ENCODE measurements around the gene NUDT13.
"Not testable (repeated sequence)": the region's sequence is repeated elsewhere in the genome, so short reads cannot be mapped to it uniquely, and the experiment has no call there.

NUDT13 gene

DNA sequence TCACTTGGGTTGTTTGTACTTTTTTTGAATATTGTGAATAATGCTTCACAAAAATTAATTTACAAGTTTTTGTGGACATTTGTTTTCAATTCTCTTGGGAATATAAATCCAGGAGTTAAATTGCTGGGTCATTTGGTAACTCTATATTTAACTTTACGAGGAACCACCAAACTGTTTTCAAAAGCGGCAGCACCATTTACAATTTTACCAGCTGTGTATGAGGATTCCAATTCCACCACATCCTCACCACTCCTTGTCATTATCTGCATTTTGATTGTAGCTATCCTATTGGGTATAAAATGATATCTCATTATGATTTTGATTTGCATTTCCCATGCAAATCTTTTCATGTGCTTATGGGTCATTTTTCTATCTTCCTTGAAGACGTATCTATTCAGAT lies 4.0 kb upstream of the NUDT13 start:
- no peak for DNase-seq

DNA sequence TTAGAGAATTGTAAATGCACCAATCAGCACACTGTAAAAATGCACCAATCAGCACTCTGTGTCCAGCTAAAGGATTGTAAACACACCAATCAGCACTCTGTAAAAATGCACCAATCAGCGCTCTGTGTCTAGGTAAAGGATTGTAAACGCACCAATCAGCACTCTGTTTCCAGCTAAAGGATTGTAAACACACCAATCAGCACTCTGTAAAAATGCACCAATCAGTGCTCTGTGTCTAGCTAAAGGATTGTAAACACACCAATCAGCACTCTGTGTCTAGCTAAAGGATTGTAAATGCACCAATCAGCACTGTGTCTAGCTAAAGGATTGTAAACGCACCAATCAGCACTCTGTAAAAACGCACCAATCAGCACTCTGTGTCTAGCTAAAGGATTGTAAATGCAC lies 1.0 kb upstream of the NUDT13 start:
- DNase-seq, result not testable (repeated sequence)

DNA sequence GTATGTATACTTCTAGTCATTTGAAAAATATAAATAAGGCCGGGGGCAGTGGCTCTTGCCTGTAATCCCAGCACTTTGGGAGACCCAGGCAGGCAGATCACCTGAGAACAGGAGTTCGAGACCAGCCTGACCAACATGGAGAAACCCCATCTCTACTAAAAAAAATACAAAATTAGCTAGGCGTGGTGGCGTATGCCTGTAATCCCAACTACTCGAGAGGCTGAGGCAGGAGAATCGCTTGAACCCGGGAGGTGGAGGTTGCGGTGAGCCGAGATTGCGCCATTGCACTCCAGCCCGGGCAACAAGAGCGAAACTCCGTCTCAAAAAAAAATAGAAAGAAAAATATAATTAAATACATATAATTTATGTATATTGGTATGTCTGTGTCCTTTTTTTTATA lies 1.8 kb downstream of the NUDT13 start:
- not testable (repeated sequence) for DNase-seq

DNA sequence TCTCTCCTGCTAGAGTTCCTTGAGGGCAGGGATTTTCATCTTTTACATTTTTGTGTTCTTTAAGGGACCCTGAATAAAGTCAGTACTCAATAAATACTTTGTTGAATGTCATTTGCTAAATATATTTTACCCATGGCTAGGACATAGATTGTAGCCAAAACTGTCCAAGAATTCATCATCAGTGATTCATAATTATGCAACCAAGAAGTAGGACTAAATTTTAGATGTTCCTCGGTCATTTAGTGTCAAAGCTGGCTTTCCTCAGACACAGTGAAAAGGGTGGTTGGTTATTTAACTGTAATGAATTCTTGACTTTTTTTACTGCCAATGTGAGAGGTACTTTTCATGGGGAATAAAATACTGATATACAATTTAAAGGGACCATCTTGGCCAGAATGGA lies 3.3 kb downstream of the NUDT13 start:
- no peak for DNase-seq

DNA sequence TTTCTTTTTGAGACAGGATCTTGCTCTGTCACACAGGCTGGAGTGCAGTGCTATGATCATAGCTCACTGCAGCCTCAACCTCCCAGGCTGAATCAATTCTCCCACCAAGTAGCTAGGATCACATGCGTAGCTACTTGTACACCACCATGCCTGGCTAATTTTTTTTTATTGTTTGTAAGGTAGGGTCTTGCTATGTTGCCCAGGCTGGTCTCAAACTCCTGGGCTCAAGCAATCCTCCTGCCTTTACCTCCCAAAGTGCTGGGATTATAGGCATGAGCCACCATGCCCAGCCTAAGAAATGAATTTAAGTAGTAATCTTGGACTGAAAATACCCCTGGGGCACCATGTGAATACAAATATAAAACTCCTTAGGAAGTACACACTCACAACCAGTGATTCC lies 5.8 kb downstream of the NUDT13 start:
- DNase-seq, result no peak

DNA sequence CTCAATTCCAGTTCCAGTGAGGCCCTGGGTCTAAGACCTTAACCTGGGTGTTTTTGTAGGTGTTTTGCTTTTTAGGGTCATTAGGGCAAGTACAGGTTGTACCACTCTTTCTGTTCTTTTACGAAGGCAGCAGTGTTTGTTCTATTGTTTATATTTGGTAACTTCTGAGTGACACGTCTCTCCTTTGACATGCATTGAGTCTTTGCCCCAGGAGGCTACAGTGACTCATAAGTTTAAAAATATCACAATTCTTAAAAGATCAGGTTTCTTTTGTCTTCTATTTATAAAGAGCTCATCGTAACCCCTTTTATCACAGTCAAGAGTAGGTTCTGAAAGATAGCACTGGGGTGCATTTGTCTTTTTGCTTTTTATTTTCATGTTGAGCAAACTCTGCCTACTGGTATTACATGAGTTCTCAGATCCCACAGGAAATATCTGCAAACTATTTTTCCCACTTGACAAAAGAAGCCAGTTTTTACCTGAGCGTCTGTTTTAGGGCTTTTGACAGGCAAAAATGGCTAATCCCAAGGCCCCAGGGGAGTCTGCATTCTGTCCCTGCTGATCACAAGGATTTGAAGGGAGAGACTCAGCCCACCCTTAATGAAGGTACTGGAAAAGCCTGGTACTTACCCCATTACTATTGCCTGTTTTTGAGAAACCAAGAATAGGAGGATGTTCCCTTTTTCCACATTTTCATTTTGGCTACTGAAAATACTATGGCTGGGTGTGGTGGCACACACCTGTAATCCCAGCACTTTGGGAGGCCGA lies 7.9 kb downstream of the NUDT13 start:
- no peak for DNase-seq

DNA sequence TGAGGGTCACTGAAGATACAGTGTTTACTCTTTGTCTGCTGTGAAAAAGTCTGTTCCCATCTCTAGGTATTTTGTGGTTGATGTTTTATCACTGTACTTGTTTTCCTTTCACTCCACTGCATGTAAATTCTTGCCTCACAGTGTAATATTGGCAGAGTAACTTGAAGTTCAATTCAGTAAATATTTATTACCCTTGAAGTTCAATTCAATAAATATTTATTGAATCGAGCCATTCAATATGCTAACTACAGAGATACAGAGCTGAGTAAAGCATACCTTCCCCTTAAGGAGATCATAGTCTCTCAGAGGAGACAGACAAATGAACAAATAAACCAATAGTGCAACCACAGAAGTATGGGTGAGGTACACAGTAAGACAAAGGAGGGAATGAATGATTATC lies 9.2 kb downstream of the NUDT13 start:
- DNase-seq, result no peak

DNA sequence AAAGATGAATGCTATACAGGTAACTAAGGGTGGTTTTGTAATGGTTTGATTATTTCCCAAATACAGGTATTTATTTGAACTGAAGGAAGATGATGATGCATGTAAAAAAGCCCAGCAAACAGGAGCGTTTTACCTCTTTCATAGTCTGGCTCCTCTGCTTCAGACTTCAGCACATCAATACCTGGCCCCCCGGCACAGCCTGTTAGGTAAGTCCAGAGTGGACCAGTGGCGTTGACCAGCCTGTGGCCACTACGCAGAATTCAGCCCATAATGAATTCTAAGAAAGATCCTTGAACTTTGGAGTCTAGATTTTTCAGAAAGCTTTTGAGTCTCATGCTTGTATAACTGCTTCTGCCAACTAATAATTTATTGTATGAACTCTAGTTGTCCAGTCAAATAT lies 9.7 kb downstream of the NUDT13 start:
- no peak for DNase-seq

DNA sequence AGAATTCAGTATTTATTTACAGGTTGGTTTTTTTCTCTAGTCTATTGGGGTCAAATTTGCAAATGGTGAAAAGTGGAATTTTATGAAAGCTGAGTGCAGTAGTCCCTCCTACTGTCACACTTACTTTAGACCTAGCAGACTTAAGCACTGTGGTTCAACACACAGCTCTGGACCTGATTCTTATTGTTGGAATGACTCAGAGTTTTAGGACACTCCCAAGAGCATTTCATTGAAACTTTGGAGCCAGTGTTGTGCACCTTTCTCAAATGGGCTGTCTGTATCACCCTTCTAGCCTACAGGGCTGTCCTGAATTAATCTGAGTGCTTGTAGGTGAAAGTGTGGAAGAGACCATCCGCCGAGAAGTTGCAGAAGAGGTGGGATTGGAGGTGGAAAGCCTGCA lies 16.1 kb downstream of the NUDT13 start:
- no peak for DNase-seq

DNA sequence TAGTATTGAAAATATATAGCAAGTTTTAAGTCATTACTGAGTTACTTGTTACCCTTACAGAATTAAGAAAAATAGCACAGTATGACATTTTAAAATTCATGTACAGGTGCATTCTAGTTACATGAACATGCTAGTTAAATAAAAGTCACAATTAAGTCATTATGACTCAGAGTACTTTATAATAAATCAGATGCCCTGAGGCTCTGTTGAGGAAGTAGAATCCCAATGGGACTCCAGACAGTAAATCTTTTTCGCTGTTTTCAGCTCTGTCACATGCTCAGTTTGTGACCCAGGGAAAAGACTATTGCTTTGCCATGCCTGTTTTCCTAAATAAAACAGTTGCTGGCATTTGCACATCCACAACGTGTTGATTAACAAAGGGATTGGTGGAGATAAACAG lies 21.0 kb downstream of the NUDT13 start:
- no peak for DNase-seq

DNA sequence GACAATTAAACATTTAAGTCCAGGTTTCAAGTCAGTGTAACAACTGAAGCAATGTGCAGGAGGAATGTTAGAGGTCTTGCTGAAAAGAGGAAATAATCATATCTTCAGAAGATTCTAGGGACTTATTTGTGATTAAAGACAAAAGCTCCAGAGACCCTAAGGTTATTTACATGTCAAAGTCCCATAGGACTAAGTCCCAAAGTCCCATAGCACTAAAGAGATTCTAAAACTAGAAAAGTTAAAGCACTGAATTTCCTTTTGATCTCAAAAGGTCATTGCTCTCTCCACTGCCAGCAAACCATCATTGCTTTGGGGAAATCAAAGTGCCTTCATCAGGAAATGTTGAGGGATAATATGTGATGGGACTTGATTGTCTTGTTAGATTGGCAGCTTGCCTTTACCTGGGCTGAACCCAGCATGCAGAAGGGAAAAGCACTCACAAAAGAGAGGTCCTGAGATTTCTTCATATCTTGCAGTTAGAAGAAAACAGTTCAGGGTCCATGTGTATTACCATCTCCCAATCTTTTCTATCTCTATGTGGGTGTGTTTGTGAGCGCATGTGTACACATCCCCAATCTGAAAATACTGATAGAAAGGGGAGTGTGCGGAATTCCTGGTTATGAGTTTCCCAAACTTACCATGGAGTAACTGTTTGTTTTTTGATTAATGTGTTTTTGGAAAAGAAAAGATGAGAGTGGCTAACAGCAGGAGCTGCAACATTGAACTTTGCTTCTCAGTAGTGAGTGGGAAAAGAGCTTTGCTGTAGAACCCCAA lies 21.8 kb downstream of the NUDT13 start:
- DNase-seq, result no peak

DNA sequence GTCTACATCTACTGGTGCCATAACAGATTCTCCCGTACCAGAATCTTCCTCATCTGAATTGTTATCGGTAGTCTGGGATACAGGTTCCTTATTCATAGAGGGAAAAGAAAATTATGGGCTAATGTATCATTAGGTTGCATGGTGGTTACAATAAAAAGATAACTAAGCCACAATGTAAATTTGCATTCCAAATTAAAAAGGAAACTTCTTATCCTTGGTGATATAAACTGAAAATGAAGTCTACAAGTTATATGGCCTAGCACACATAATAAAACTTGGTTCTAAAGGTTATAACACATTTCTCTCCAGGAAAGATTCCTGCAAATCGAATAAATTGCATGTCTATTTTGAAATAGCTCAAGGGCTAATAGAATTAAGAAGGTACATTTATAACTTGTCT lies 24.5 kb downstream of the NUDT13 start:
- no peak for DNase-seq

DNA sequence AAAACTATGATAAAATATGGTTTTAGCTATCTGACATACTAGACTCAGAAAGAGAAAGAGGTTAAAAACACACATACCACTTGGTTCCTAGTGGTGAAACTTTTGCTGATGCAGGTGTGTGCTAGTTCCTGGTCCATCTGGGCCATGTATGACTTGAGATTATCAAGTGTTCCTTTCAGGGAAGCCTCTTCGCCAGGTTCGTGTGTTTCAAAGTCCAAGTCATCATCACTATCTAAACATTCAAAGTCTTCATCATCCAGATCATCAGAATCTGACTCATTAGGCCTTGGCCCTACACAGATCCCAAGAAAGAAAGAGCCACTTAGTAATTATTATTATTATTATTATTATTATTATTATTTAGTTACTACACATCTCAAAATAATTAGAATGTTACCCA lies 26.4 kb downstream of the NUDT13 start:
- DNase-seq, result no peak

DNA sequence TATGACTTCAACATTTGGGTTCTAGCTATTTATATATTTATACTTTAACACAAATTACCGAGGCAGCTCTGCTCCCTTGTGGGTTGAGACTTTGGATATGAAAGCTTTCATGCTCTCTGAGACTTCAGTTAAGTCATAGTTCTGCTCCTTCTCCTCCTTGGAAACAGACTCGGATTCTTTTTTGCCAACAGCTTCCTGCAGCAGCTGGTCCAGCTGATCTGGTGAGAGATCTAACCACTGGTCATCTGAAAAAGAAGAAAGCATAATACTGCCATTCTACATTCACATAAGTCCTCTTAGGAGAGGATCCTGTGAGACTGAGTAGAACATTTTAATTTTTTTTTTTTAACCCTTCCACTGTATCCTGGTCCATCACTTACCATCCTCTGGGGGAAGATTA lies 29.0 kb downstream of the NUDT13 start:
- no peak for DNase-seq

DNA sequence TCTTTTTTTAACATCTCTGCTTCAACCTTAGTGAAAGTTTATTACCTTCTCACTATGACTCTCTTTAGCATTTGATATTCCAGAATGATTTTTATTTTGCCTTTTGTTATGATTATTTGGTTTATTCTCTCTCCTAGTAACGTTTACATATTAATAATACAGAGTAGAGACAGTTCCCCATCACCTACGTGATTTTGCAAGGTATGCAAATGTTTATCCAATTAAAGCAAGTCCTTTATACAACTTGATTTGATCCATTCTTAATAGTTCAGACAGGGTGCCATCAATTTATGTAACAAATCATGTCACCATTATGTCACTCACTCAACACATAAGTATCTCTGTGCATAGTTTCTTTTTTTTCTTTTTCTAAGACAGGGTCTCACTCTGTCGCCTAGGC lies 31.3 kb downstream of the NUDT13 start:
- DNase-seq, result no peak

DNA sequence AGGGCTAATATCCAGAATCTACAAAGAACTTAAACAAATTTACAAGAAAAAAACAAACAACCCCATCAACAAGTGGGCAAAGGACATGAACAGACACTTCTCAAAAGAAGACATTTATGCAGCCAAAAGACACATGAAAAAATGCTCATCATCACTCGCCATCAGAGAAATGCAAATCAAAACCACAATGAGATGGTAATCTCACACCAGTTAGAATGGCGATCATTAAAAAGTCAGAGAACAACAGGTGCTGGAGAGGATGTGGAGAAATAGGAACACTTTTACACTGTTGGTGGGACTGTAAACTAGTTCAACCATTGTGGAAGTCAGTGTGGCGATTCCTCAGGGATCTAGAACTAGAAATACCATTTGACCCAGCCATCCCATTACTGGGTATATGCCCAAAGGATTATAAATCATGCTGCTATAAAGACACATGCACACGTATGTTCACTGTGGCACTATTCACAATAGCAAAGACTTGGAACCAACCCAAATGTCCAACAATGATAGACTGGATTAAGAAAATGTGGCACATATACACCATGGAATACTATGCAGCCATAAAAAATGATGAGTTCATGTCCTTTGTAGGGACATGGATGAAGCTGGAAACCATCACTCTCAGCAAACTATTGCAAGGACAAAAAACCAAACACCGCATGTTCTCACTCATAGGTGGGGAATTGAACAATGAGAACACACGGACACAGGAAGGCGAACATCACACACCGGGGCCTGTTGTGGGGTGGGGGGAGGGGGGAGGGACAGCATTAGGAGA lies 40.6 kb downstream of the NUDT13 start:
- not testable (repeated sequence) for DNase-seq

DNA sequence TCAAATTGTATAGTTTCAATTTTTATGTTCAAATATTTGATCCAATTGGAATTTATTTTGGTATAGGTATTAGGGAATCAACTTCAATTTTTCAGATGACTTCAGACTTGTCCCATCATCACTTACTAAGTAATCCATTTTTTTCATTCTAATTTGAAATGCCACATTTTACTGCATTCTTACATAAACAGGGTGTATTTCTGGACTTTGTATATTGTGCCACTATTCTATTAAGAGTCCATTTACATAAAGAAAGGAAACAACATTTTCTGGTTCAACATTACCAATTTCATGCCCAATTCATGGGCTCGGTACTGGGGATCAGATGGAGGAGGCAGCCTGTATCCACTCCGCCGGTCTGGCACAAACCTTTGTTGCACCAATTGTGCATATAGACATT lies 41.8 kb downstream of the NUDT13 start:
- no peak for DNase-seq

DNA sequence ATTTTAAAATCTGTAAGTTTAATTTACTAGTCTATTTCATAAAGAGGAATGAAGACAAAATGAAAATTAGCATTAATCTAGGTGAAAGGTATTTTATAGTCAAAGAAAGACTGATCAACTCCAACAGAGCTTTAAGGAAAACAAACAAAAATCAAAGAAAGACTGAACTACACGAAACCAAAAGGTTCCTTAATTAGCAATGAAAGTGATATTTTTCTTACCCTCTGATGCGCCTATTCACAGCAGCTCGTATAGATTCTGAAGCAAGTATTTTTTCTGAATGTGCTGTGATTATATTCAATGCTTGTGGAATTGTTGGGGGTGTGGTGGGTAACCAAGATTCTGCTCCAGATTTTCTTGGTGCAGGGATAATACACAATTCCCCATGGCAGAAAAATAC lies 45.8 kb downstream of the NUDT13 start:
- DNase-seq, result no peak

DNA sequence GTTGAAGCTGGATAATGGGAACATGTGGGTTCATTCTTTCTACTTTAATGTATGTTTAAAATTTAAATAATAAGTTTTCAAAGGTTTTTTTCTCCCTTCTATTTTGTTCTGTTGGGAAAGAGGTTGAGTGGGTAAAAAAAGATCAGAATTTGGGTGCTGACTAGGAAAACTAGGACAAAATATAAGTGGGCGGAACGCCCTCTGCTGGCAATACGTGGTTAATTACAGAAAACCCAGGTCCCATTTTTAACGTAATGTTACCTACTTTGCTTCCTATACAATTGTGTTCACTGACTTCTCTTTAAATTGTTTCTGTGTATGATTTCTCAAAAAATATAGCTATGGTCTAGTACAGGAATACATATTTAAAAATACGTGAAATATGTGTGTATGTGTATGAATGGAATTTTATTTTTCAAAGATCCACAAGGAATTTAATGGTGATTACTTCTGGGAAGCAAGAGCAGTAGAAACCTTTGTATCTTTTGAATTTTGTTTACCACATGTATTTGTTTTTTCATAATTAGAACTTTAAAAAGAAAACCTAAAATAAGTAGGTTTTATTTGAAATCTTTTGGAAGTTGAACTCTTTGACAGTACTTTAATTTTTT lies 48.9 kb downstream of the NUDT13 start:
- DNase-seq, result peak; percentile 46

DNA sequence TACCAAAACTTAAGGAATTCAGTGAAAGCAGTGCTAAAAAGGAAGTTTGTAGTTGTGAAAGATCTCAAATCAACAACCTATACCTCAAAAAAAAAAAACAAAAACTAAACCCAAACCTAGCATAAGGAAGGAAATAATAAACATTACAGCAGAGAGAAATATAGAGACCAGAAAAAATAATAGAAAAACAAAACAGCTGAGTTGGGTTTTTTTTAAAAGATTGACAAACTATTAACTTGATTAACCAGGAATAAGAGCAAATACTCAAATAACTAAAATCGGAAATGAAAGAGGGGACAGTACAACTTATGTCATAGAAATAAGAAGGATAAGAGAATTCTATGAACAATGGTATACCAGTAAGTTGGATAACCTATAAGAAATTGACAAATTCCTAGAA lies 50.8 kb downstream of the NUDT13 start:
- DNase-seq, result no peak

DNA sequence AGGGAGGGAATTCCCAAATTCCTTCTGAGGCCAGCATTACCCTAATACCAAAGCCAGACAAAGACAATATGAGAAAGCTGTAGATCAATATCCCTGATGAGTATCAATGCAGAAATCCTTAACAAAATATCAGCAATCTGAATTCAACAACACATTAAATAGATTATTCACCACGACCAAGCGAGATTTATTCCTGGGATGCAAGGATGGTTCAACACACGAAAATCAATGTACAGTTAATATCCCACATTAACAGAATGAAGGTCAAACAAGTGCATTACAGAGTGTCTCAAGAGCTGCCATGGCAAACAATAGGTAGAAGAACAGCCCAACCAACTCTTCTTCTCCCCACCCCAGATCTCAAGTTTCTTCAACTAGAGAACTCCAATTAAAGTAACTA lies 51.4 kb downstream of the NUDT13 start:
- DNase-seq, result no peak

DNA sequence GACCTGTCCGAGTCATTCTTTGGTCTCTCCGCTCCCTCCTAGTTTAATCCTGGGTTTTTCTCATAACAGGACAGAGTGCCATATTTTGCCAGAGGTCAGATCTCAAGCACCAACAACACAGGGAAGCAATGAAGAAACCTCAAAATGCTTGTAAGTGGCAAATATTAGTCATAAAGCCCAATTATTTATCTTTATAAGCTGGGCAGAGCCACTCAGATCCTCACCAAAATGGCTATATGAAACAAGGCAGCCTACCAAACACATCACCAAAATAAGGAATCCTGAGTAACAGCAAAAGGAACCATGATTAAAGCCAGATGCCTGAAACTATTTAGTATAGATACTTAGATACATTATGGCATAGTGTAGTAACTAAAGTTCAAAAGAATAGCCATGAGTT lies 52.8 kb downstream of the NUDT13 start:
- no peak for DNase-seq

DNA sequence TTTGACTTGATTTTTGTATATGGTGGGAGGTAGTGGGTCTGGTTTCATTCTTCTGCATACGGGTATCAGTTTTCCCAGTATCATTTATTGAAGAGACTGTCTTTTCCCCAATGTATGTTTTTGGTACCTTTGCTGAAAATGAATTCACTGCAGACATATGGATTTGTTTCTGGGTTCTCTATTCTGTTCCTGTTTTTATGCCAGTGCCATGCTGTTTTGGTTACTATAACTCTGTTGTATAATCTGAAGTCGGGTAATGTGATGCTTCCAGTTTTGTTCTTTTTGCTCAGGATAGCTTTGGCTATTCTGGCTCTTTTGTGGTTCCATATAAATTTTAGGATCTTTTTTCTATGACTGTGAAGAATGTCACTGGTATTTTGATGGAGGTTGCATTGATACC lies 56.7 kb downstream of the NUDT13 start:
- no peak for DNase-seq

DNA sequence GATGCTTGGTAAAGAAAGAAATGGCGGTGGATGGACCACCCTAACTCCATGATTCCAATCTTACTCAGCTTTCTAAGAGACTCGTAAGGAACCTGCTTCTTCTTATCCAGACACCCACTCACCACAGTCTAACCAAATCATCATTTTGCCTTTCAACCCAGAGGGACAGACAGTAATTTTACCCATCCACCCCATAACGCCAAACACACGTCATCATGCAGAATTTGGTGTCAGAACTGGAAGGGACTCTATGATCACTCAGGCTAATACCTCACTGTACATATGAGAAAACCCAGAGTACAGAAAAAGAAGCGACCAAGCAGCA lies 57.2 kb downstream of the NUDT13 start:
- DNase-seq, result no peak
